ENCODE measurements around the gene NUP155.
"Not testable (repeated sequence)": the region's sequence is repeated elsewhere in the genome, so short reads cannot be mapped to it uniquely, and the experiment has no call there.

Gene NUP155

GRCh38 chr5:37323607-37324006 lies 47.3 kb downstream of the NUP155 start:
- H3K36me3 Mint-ChIP-seq = peaks cover 40% of the 10 kb centered on the region
- ATAC-seq (ENCODE audit: low read depth) = no peak
- no peaks in the 10 kb centered on the region for H3K27me3 Mint-ChIP-seq
- no peak overlapping the region for H3K4me3 Mint-ChIP-seq
- H3K9me3 Mint-ChIP-seq = no peaks in the 10 kb centered on the region
- no peak for DNase-seq (ENCODE audit: low spot score in 2 of 2)
- H3K27ac Mint-ChIP-seq = no peak overlapping the region
- peaks cover 3% of the 10 kb centered on the region for H3K4me1 Mint-ChIP-seq

GRCh38 chr5:37319037-37319782 lies 51.7 kb downstream of the NUP155 start:
- H3K4me3 Mint-ChIP-seq = no peak overlapping the region
- no peaks in the 10 kb centered on the region for H3K27me3 Mint-ChIP-seq
- ATAC-seq (ENCODE audit: low read depth) = no peak
- H3K36me3 Mint-ChIP-seq = peaks cover 38% of the 10 kb centered on the region
- DNase-seq (ENCODE audit: low spot score in 2 of 2) = no peak
- no peaks in the 10 kb centered on the region for H3K9me3 Mint-ChIP-seq
- H3K27ac Mint-ChIP-seq = no peak overlapping the region
- H3K4me1 Mint-ChIP-seq = peaks cover 3% of the 10 kb centered on the region

GRCh38 chr5:37316027-37316426 lies 54.9 kb downstream of the NUP155 start:
- Mint-ChIP-seq H3K27me3 (no peaks in the 10 kb centered on the region), H3K4me1 (peaks cover 3% of the 10 kb centered on the region), H3K27ac (no peak overlapping the region), H3K36me3 (peaks cover 46% of the 10 kb centered on the region), H3K4me3 (no peak overlapping the region), H3K9me3 (no peaks in the 10 kb centered on the region)
- DNase-seq (ENCODE audit: low spot score in 2 of 2) (no peak), ATAC-seq (ENCODE audit: low read depth) (no peak)

DNA sequence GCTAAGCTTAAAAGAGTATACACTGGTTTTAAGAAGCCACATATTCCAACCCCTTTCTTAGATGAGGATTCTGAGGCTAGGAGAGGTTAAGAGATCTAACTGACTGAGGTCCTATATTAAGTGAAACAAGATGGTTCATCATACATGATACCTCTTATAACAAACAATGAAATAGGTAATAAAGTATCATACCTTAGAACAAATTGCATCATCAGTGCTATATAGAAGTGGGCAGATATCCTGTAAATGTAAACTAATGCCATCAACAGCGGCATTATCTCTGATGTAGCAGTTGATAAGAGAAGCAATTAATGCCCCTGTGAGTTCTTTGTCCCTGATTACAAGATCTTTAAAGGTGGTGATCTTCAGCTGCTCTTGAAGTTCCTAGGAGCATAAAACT lies 60.5 kb downstream of the NUP155 start:
- Mint-ChIP-seq H3K27ac (no peak overlapping the region), H3K36me3 (peaks cover 27% of the 10 kb centered on the region), H3K9me3 (no peaks in the 10 kb centered on the region), H3K4me1 (no peaks in the 10 kb centered on the region), H3K4me3 (no peak overlapping the region), H3K27me3 (no peaks in the 10 kb centered on the region)
- ATAC-seq (ENCODE audit: low read depth) = no peak
- no peak for DNase-seq (ENCODE audit: low spot score in 2 of 2)

- Mint-ChIP-seq H3K27me3 (no peaks in the 10 kb centered on the region), H3K36me3 (peaks cover 27% of the 10 kb centered on the region), H3K9me3 (no peaks in the 10 kb centered on the region), H3K27ac (no peak overlapping the region), H3K4me1 (no peaks in the 10 kb centered on the region), H3K4me3 (no peak overlapping the region)
- ATAC-seq (ENCODE audit: low read depth) = no peak
- no peak for DNase-seq (ENCODE audit: low spot score in 2 of 2)
These were observed 62.1 kb downstream of the NUP155 start for GRCh38 chr5:37308793-37309192.

- H3K36me3 Mint-ChIP-seq = peaks cover 26% of the 10 kb centered on the region
- no peaks in the 10 kb centered on the region for H3K27me3 Mint-ChIP-seq
- H3K4me1 Mint-ChIP-seq = no peaks in the 10 kb centered on the region
- ATAC-seq (ENCODE audit: low read depth) = no peak
- DNase-seq (ENCODE audit: low spot score in 2 of 2) = no peak
- no peaks in the 10 kb centered on the region for H3K9me3 Mint-ChIP-seq
- H3K27ac Mint-ChIP-seq = no peak overlapping the region
- no peak overlapping the region for H3K4me3 Mint-ChIP-seq
These were observed 66.0 kb downstream of the NUP155 start for GRCh38 chr5:37304888-37305287.

GRCh38 chr5:37296313-37296712 lies 74.6 kb downstream of the NUP155 start:
- ATAC-seq (ENCODE audit: low read depth); DNase-seq (ENCODE audit: low spot score in 2 of 2); H3K27ac Mint-ChIP-seq; H3K9me3 Mint-ChIP-seq; H3K4me3 Mint-ChIP-seq; H3K4me1 Mint-ChIP-seq; H3K27me3 Mint-ChIP-seq: not testable (repeated sequence)
- H3K36me3 Mint-ChIP-seq = peaks cover 26% of the 10 kb centered on the region

- no peak overlapping the region for H3K27ac Mint-ChIP-seq
- DNase-seq (ENCODE audit: low spot score in 2 of 2) = no peak
- H3K36me3 Mint-ChIP-seq = peaks cover 13% of the 10 kb centered on the region
- H3K27me3 Mint-ChIP-seq = no peaks in the 10 kb centered on the region
- ATAC-seq (ENCODE audit: low read depth) = no peak
- no peak overlapping the region for H3K4me3 Mint-ChIP-seq
- H3K9me3 Mint-ChIP-seq = peaks cover 8% of the 10 kb centered on the region
- H3K4me1 Mint-ChIP-seq = no peaks in the 10 kb centered on the region
These were observed 87.6 kb downstream of the NUP155 start for GRCh38 chr5:37283214-37283820.

DNA sequence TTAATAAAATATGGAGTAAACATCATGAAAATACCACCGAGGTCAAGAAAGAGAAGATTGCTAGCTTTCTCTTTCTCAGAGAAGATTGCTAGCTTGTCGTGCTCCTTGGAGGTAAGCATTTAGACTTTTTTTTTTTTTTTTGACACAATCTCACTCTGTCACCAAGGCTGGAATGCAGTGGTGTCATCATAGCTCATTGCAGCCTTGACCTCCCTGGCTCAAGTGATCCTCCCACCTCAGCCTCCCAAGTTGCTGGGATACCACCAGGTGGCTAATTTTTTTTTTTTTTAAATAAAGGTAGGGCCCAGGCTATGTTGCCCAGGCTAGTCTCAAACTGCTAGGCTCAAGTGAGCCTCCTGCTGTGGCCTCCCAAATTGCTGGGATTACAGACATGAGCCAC lies 95.4 kb downstream of the NUP155 start:
- no peaks in the 10 kb centered on the region for H3K4me1 Mint-ChIP-seq
- DNase-seq (ENCODE audit: low spot score in 2 of 2) (no peak), ATAC-seq (ENCODE audit: low read depth) (no peak)
- H3K27ac Mint-ChIP-seq = no peak overlapping the region
- H3K36me3 Mint-ChIP-seq = peaks cover 9% of the 10 kb centered on the region
- H3K4me3 Mint-ChIP-seq = no peak overlapping the region
- H3K9me3 Mint-ChIP-seq = peaks cover 9% of the 10 kb centered on the region
- no peaks in the 10 kb centered on the region for H3K27me3 Mint-ChIP-seq

GRCh38 chr5:37272511-37272910 lies 98.4 kb downstream of the NUP155 start:
- ATAC-seq (ENCODE audit: low read depth) (no peak), DNase-seq (ENCODE audit: low spot score in 2 of 2) (no peak)
- peaks cover 9% of the 10 kb centered on the region for H3K36me3 Mint-ChIP-seq
- peaks cover 10% of the 10 kb centered on the region for H3K9me3 Mint-ChIP-seq
- no peak overlapping the region for H3K27ac Mint-ChIP-seq
- H3K4me3 Mint-ChIP-seq = no peak overlapping the region
- no peaks in the 10 kb centered on the region for H3K4me1 Mint-ChIP-seq
- H3K27me3 Mint-ChIP-seq = no peaks in the 10 kb centered on the region

DNA sequence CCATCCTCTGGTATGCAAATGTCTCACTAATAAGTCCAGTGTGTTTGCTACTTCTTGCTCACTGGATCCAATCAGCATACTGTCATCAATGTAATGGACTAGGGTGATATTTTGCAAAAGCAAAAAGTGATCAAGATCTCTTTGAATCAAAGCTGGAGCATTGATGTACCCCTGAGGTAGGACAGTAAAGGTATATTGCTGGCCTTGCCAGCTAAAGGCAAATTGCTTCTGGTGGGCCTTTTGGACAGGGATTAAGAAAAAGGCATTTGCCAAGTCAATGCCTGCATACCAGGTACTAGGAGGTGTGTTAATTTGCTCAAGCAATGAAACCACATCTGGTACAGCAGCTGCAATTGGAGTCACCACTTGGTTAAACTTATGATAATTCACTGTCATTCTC lies 102.8 kb downstream of the NUP155 start:
- ATAC-seq (ENCODE audit: low read depth); H3K27ac Mint-ChIP-seq; DNase-seq (ENCODE audit: low spot score in 2 of 2); H3K4me1 Mint-ChIP-seq; H3K4me3 Mint-ChIP-seq; H3K27me3 Mint-ChIP-seq: not testable (repeated sequence)
- peaks cover 11% of the 10 kb centered on the region for H3K36me3 Mint-ChIP-seq
- H3K9me3 Mint-ChIP-seq = peaks cover 10% of the 10 kb centered on the region

DNA sequence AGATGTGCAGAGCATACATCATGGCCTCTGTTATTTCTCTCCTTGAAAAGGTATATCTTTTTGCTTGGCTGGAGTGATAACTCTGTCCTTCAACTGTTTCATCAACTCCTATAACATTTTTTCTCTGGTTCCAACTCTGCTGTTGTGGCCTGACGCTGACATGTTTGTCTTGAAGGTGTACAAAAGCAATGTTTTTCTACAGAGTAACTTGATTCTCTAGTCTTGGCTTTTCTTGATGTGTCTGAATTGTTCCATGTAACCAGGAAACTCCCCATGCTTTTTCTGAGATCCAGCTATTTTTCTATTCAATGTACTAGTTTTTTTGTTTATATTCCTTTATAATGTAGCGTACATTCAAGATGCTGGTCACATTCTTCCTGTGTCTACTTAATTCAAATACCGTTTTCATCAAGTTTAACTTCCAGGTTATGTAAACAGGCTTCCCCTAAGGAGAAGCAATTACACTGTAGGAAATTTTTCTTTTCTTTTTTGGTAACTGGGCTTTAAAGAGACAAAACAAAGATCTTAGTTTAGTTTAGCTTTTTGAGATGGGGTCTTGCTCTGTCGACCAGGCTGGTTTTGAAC lies 115.0 kb downstream of the NUP155 start:
- Mint-ChIP-seq H3K36me3 (peaks cover 3% of the 10 kb centered on the region), H3K27ac (no peak overlapping the region), H3K4me1 (no peaks in the 10 kb centered on the region), H3K27me3 (no peaks in the 10 kb centered on the region), H3K4me3 (no peak overlapping the region), H3K9me3 (peaks cover 2% of the 10 kb centered on the region)
- DNase-seq (ENCODE audit: low spot score in 2 of 2) = no peak
- ATAC-seq (ENCODE audit: low read depth) = no peak

DNA sequence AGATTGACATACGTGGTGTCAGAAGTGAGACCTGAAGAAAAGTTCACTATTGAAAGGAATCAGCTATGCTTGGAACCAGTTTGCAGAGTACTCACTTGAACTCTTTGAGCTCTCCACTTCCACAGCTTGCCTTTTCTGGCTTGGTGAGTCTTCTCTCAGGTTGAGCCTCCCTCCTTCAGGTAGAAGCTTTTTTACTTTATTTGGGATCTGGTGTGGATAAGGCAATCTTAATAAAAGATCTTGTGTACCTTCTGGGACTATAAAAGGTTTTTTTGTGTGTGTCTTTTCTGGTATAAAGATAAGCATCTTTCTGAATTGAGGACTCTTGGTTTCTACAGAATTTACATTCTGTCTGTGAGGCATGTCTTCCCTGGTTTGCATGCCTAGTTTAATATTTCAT lies 116.3 kb downstream of the NUP155 start:
- no peaks in the 10 kb centered on the region for H3K27me3 Mint-ChIP-seq
- peaks cover 2% of the 10 kb centered on the region for H3K9me3 Mint-ChIP-seq
- no peak overlapping the region for H3K4me3 Mint-ChIP-seq
- H3K4me1 Mint-ChIP-seq = peaks cover 2% of the 10 kb centered on the region
- H3K36me3 Mint-ChIP-seq = peaks cover 3% of the 10 kb centered on the region
- H3K27ac Mint-ChIP-seq = no peak overlapping the region
- DNase-seq (ENCODE audit: low spot score in 2 of 2) (no peak), ATAC-seq (ENCODE audit: low read depth) (no peak)

GRCh38 chr5:37251665-37252064 lies 119.2 kb downstream of the NUP155 start:
- Mint-ChIP-seq H3K4me1 (peaks cover 5% of the 10 kb centered on the region), H3K27me3 (no peaks in the 10 kb centered on the region), H3K27ac (no peak overlapping the region), H3K9me3 (peaks cover 2% of the 10 kb centered on the region), H3K36me3 (peaks cover 3% of the 10 kb centered on the region), H3K4me3 (no peak overlapping the region)
- no peak for ATAC-seq (ENCODE audit: low read depth)
- DNase-seq (ENCODE audit: low spot score in 2 of 2) = no peak

DNA sequence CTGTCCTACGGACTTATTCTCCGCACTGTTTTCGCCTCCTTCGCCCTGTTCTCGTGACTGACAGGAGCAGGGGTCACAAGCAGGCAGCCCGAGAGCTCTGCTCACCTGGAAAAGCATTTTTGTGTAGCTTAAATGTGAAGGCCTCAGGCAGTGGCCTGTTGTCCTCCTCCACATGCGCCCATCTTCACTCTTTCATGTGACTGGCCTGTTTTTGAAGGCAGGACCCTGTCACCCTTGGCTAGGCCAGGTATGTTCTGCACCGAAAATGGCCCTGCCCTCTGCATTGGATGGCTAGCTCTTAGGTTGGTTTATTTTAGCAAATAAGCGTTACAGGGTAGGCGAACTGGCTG lies 121.1 kb downstream of the NUP155 start:
- H3K36me3 Mint-ChIP-seq = peaks cover 3% of the 10 kb centered on the region
- peaks cover 2% of the 10 kb centered on the region for H3K9me3 Mint-ChIP-seq
- H3K27ac Mint-ChIP-seq = peak overlapping the region; percentile 95
- DNase-seq (ENCODE audit: low spot score in 2 of 2) (no peak), ATAC-seq (ENCODE audit: low read depth) (no peak)
- H3K4me1 Mint-ChIP-seq = peaks cover 5% of the 10 kb centered on the region
- H3K27me3 Mint-ChIP-seq = no peaks in the 10 kb centered on the region
- peak overlapping the region; percentile 96 for H3K4me3 Mint-ChIP-seq
